GM21447 (cell line): ENCODE data around the gene MISP.
"Not testable (repeated sequence)": the region's sequence is repeated elsewhere in the genome, so short reads cannot be mapped to it uniquely, and the experiment has no call there.

ENCODE experiments used
- ATAC-seq: cut with Tn5 transposase; IDR thresholded peaks from one replicate; pipeline ENCODE4 v1.9.1; 2021; ENCODE audit not compliant: unreplicated experiment

MISP gene, protein sequence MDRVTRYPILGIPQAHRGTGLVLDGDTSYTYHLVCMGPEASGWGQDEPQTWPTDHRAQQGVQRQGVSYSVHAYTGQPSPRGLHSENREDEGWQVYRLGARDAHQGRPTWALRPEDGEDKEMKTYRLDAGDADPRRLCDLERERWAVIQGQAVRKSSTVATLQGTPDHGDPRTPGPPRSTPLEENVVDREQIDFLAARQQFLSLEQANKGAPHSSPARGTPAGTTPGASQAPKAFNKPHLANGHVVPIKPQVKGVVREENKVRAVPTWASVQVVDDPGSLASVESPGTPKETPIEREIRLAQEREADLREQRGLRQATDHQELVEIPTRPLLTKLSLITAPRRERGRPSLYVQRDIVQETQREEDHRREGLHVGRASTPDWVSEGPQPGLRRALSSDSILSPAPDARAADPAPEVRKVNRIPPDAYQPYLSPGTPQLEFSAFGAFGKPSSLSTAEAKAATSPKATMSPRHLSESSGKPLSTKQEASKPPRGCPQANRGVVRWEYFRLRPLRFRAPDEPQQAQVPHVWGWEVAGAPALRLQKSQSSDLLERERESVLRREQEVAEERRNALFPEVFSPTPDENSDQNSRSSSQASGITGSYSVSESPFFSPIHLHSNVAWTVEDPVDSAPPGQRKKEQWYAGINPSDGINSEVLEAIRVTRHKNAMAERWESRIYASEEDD

DNA sequence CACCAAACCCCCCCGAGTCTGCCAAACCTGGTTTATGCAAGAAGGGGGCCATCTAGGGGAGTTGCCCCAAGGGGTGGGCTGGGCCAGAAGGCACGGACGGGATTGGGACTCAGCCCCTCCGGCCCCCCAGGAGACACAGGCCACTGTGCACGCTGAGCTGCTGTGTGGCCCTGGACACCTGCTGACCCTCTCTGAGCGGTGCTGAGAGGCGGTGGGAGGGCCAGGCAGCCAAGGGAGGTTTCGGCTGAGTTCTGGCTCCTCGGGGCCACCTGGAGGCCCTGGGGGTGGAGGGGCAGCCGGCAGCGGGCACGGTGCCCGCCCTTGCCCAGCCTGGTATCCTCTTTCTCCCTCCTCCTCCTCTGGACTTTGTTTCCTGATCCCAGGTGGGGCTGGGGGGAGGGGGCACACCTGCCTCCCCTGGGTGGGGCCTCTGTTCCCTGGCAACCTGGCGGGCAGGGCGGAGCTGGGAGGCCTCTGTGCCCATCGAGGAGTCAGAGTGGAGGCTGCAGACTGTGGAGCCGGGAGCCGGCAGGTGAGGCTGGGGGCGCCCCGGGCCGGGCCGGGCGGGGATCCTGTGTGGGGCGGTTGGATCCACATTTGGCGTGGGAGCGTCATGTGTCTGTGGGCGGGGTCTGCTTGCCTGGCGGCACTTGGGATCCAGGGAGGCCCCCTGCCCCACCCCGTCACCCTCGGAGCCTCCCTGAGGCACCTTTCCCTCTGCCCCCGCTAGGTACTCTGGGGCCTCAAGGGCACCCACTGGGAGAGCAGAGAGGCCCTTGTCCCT is at the start of gene MISP:
Gene MISP (plus strand): TSS at position 473 of the 784 bp plus-strand sequence. CDS start 5,835 bp downstream, outside the sequence.
- no peak for ATAC-seq

DNA sequence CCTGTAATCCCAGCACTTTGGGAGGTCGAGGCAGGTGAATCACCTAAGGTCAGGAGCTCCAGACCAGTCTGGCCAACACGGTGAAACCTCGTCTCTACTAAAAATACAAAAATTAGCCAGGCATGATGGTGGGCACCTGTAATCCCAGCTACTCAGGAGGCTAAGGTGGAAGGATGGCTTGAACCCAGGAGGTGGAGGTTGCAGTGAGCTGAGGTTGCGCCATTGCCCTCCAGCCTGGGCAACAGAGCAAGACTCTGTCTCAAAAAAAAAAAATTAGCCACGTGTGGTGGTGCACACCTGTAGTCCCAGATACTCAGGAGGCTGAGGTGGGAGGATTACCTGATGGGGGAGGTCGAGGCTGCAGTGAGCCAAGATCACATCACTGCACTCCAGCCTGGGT is 48.1 kb upstream of the MISP start:
- not testable (repeated sequence) for ATAC-seq

DNA sequence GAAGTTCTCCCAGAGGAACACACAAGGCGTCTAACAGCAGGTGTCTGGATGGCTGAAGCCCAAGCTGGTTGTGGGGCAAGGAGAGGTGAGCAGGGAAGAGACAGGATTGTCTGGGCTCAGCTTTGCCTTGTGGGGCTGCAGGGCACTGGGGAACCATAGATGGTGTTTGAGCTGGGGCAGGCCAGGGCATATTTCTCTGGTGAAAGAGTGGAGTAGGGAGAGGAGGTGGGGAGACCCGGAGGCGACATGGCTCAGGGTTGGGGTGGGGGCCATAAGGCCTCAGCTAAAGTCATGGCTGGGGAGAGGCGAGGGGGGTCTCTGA is 47.6 kb upstream of the MISP start:
- no peak for ATAC-seq

DNA sequence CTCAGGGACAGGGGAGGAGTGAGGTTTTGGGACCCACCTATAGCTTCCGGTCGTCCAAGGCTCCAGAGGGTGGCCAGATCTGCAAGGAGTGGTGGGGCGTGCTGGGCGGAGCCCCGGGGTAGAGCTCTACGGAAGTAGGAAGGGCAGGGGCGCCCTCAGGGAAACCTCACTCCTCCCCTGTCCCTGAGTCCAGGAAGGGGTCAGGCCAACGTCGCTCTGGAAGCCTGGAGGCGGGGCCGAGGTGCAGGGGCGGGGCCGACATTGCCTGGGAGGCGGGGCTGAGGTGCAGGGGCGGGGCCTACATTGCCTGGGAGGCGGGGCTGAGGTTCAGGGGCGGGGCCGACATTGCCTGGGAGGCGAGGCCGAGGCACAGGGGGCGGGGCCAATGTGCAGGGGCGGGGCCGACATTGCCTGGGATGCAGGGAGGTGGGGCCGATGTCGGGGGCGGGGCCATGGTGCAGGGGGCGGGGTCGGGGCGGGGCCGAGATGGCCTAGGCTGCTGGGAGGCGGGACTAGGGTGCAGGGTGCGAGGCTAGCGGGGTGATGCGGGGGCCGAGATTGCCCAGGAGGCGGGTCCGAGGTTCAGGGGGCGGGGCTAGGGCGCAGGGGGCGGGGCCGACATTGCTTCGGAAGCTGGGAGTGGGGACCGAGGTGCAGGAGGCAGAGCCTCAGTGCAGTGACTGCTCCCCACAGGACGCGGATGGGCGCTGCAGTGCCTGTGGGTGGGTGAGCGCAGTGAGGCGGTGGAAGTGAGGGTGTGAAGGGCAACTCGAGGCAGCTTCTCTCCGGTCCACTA is 47.1 kb upstream of the MISP start:
- no peak for ATAC-seq

DNA sequence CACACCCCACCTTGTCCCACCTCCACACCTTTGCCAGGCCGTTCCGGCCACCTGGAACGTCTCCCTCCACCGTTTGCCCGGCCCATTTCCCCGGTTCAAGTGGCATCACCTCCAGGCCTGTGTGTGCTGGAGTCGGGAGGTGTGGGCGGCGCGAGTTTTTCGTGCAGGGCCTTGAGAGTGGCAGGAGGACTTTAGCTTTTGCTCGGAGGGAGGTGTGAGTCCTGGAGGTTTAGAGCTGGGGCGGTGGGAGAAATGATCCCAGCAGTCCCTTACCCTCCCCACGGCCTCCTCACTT is 46.5 kb upstream of the MISP start:
- ATAC-seq: no peak

DNA sequence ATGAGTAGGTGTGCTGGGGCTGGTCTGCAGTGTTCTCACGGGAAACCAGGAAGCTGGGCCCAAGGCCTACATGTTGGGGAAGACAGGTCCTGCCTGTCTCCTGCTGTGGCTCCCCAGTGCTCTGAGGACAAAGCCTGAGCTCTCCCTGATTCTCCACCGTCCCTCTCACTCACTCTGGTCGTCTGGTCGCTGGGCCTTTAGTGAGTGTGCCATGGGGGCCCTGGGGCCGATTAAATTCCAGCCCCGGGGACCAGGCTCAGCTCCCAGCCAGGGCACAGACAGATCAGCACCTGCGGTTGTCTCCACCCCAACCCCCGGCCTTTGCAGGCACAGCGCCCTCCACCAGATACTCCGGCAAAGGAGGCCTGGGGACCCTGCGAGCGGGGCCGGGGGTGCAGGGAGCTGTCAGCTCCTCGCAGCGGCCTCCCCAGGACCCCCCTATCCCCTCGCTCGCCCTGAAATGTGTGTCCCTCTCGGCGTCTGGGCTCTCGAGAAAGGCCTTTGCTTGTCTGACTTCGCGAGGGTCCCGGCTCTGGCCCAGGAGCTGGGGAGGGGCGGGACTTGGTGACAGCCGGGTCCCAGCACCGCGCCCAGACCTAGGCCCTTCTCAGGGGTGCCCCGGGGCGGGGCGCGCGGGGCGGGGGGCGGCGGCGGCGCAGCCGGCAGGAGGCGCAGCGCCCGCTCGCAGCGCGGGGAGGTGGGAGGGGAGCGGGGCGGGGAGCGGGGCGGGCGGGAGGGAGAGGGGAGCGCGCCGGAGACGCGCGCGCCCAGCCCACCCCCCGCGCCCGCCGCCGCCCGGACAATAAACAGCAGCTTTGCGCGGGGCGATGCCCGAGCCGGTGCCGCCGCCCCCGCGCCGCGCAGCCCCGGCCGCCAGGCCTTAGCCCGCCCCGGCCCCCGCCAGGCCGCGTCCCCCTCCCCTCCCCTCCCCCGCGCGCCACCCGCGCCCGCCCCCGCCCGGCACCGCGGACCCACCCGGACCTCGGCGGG is 42.5 kb upstream of the MISP start, which contains the start of gene PALM:
Gene PALM (plus strand): TSS at position 782 of the 990 bp plus-strand sequence. CDS start 212 bp downstream, outside the sequence.
- no peak for ATAC-seq

DNA sequence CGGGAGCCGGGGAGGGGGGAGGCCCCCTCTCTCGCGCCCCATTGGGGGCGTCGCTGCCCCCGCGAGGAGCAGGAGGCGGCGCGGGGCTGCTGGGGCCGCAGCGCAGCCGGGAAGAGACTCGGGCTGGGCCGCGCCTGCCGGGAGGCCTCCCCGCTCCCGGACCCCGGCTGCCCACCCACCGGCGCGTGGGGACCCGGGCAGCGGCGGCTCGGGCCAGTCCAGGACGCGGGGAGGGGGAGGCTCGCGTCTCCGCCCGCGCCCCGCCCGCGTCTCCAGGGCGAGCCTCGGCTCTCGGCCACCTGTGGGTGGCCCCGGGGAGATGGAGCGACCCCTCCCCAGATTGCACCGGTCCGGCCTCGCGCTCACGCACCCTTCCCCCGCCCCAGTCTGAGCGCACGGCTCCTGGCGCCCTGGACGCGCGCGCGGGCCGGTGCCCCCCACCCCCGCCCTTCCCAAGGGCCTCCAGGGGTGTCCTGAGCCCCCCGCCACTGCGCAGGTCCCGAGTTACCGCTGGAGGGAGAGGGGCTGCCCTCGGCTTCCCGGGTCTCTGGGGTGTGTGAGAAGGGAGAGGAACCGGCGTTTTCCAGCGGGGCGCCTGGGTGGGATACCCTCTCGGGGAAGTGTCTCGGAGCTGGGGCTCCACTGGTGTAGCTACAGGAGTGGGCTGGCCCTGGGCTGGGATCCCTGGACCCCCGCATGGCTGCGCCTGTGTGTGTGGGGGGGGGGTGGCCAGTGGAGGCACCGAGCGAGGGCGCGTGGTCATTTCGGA is 41.5 kb upstream of the MISP start:
- no peak for ATAC-seq

DNA sequence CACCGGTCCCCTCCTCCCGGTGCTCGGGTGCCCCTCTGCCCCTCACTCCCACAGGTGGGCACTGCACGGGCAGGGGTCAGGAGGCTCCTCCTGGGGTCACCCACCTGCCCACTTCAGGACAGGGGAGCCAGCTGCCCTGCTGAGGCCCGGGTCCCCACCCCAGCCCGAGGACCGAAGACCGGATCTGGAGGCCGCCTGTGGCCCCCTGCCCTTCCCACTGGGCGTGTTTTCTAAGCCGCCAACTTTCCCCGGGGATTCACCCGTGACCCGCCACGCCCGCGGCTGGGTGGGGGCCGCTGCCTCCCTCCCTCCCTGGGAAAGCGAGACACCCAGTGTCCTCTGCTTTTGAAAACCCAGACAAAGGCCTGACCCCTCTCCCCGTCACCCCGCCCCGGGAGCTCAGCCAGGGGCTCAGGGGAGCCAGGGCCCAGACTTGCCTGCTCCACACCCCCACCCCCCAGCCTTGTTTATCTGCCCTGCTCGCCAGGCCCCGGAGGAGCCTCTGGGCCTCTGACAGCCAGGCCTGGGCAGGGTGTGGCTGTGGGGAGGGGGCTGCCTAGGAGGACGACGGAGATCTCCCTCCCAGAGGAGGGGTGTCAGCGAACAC is 40.8 kb upstream of the MISP start:
- no peak for ATAC-seq

DNA sequence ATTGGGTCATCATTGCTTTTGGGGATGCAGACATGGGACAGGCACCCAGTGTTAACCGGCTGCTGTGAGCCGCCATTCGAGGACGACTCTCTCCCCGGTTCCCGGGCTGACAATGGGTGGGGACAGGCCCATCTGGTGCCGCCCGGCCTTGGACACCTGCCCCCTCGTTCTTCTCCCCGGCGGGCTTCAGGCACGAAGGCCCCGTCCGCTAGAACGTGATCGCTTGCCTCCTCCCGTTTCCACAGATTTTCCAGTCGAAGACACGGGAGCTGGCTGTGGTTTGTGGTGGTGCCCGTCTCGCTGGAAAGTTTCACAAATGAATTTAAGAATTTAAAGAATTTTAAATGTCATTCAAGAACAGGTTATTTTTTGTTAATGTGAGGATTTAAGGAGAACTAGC is 40.1 kb upstream of the MISP start:
- no peak for ATAC-seq

DNA sequence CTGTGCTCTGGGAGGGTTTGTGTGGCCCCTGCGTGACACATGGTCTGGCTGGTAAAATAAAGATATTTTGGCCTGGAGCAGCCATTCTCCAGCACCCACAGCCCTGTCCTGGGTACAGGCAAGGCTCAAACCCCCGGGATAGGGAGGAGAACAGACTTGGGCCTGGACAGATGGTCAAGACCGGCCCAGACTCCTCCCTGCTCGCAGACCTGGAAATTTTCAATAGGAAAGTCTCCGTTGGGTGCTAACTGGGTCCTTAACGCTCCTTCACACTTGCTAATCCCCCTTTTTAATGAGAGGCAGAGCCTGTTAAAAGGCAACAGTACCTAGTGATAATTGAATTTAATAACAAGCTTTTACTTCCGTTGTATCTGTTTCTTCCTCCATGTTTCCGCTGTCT is 39.7 kb upstream of the MISP start:
- no peak for ATAC-seq

DNA sequence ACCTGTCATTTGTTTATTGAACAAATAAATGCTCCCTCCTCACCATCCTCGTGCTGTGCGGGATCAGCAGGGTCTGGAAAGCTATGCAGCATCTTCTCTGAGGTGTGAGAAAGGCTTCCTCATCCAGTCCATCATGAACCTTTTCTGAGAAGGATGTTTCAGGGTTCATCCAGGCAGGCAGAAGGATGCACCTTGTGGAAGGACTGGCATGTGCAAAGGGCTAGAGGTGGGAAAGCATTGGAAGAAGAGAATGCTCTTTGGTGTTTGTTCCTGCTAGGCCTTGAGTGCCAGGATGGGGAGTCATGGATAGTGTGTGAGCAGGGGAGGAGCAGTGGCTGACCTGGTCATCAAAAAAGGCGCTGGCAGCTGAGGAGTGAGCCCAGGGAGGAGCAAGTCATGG is 35.6 kb upstream of the MISP start:
- ATAC-seq: no peak

DNA sequence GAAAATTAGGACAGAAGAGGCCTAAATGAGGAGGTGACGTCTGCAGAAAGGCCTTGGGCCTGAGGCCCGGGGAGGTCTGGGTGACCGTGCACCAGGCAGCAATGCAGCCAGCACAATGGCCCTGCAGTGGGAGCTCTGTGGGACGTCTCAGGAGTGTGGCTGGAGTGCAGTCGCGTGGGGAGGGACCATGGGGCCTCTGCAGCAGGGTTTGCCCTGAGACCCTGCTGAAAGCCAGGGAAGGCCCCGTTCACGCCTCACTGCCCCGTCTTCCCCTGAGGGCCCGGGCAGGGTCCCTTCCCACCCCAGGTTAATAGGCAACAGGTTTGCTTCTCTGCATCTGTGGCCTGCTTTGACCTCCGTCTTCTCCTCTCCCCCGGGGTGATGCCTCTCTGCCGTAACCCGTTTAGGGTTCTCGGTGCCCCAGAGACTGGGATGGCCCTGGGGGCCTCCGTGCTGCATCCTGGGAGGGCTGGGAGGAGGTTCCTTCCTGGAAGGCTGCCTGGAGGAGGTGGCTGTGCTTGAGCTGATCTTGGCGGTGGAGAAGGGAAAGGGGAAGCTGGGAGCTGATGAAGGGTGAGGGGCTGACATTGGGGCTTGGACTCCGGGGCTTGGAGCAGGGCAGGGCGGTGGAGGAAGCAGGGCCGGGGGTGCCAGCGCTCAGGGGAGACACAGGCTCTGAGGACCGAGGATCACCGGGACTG is 32.5 kb upstream of the MISP start:
- ATAC-seq: no peak

DNA sequence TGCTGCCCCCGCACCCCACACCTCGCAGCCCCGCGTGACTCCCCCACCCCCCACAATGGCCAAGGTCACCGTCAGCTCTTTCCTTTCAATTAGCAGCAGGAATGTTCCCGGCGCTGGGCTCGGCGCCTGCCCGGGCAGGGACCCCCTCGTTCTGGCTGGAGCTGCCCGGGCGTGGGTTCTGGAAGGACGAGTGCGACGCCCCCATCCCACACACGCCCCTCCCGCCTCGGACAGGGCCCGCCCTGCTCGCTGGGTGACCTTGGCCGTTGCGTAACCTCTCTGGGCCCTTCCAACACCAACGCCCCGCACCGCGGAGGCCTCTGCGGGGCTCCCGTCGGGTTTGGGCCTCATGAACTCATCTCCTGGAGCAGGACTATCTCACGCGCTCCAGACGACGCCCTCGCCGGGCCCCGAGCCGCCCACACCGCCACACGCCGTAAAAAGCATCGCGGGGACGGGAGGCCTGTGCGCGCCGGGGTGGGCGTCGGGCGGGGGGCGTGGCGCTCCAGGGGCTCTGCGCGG is 31.9 kb upstream of the MISP start:
- ATAC-seq: no peak

DNA sequence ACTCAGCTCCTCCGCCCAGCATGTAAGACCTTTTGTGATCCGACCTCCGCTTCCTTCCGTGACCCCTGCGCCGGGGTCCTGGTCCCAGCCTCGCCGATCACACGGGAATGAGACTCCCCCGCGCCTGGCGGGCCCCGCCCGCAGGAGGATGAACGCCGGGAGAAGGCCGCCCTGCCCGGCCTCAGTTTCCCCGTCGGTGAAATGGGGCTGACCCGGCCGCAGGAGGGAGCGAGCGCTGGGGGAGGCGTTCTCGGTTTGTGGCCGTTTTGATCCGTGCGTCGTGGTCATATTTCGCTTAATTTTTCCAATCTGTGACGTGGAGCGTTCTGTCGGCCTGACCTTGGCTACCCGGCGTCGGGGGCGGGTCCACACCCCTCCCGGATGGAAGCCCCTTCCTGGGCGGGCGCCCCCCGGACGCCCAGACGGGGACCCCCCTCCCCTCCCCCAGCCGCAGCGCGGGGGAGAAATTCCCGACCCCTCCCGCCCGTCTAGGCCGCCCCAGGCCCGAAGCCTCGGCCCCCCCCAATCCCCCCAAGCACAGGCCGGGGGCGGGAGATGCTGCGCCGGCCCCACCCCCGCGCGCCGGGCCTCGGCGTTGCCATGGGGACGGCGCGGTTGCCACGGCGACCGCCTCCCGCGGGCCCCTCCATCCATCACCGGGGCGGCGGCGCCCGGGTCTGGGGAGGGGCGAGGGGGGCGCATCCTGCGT is 31.1 kb upstream of the MISP start:
- ATAC-seq: no peak

DNA sequence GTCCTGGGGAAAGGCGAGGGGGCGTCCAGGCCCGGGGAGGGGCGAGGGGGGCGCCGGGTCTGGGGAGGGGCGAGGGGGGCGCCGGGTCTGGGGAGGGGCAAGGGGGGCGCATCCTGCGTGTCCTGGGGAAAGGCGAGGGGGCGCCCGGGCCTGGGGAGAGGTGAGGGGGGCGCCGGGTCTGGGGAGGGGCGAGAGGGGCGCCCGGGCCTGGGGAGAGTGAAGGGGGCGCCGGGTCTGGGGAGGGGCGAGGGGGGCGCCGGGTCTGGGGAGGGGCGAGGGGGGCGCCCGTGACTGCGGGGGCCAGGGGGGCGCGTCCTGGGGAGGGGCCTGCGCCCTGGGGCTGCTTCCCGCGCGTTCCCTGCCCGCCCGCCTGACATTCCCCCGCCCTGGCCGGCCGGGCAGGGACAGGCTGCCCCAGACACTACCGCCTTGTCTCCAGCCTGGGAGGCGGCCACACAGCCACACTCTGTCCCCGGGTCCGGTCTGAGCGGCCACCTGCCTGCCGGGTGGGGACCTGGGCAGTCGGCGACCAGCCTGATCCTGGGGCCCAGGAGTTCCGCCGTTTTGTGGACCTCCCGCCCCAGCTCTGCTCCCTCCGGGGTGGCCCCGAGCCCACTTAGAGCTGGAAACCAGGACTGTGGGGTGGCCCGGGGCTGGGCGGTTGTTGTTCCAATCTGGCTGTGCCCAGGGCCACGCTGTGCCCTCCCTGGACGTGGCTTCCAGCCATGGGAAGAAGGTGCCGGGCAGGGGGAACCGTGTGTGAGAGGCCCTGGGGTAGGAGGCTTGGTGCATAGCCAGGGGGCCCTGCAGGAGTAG is 30.4 kb upstream of the MISP start:
- no peak for ATAC-seq

DNA sequence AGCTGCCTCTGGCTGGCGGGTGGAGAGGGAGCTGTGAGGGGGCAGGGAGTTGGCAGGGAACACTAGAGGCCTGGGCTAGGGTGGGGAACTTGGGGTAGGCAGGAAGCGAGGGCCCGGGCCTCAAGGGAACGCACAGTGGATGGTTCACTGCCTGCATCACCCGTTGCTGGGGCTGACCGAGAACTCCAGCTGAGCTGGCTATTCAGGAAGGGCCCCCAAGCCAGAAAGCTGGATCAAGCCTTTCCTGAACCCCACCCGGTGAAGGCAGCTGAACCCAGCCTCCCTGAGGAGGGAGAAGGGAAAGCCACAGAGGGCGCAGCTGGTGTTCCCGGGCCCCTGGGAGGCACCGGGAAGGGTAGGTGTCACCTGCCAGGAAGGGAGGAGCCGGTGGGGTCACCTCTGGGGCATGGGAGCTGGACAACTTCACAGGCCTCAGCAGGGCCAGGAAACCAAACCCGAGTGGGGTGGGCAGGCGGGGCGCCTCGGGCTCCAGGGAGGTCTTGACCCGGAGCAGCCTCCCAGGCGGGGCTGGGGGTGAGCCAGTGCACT is 28.3 kb upstream of the MISP start:
- ATAC-seq: no peak
